GM18511 (cell line): ENCODE measurements around the gene PRICKLE2.

Source experiments
- ATAC-seq: cut with Tn5 transposase; IDR thresholded peaks from one replicate; pipeline ENCODE4 v1.9.1; 2021; ENCODE audit warnings: mild to moderate bottlenecking, moderate library complexity; ENCODE audit not compliant: unreplicated experiment

PRICKLE2 gene

DNA sequence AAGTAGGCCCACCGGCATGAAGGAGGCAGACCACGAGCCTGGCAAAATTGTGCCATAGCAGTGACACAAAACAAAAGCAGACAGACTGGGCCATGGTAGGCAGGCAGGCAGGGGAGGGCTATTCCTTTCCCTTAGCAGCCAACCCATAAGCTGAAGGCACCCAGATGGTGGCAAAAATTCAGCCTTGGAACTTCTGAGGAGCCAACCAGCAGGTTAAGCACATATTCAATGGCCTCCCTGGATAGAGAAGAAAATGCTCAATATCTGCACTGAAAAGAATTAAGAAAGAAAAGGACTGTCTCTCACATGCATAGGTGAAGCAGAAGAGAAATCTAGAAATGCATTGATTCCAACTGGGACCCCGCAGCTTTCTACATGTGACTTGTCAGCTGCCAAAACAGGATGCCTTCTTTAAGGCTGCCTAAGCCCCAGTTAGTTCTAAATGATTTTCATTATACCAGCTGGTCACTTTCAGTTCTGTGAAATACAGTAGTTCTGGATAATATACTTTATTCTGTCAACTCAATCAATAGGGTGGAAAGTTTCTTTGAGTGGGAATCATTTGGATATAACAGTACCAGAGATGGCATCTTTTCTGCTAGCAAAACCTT is 2.7 kb downstream of the PRICKLE2 start:
- ATAC-seq = no peak

DNA sequence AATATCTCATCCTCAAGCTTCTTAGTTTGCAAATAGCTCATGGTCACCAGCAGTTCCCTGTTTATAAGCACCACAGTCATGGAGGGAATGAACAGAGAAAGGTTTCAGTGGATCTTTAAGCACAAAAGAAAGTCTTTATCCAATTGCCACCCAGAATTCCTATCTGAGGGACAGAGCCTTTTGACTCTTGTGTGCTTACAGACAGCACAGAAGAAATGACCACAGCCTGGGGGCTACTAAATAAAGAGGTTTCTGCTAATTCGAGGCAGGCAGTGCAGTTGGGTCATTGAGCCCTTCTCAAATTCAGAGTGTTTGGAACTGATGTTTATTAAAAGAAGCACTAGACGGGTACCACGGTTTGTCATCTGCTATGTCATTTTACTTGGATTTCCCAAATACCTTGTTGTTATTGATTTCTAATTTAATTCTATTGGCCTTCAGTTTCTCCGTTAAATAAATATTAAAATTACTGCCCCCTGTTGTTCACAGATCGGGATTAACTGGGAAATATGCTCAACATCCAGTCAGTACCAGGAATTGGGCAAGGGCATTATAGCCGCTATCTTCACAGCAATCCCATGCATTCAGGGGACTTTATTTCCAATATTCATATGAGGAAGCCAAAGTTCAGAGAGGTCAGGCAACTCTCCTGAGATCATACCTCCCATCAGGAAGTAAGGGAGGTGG is 3.6 kb downstream of the PRICKLE2 start:
- no peak for ATAC-seq

DNA sequence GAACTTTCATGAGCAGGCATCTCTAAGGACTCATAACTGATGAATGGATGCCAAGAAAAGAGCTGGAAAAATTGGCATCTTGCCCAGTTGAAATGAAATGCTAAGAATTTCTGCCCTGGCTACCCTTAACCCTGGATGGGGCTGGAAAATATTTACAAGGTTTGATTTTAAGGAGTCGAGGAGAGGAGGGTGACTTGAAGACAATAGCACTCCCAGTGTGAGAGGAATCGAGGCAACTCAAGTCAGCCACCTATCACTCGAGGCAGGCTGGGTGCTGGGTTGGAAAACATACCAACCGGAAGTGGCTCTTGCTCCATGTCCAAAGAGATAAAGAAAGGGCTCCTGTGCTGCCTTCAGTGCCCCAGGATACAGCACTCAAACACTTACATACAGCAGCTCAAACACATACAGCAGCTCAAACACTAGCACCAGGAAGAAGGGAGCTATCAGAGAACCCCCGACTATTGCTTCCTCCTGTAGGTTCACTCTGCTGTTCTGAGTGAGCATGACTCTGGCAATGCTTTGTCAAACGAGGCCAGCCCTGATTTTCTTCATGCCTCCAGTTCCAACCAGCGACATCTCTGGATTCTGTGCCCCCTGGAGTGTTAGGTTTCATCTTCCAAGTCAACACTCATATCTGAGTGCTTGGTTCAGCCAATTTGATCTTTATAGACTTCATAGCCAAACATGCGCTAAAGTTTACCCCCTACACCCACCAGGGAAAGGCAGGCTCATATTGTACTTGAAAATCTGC is 4.9 kb downstream of the PRICKLE2 start:
- no peak for ATAC-seq

DNA sequence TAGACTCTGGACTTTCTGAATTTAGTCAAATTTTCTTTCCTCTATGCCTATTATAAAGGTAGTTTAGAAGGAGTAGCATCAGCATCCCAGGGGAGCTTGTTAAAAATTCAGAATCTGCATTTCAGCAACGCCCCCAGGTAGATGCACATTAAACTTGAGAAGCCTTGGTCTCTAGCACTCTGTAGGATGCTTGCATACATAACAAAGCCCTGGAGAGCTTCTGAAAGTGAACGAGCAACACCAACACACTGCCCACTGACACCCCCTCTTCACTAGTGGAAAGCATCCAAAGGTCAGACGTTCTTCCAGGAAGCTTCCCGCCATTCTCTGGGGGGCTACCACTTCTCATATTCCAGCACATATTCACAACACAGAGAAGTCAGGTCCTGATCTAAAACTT is 6.5 kb downstream of the PRICKLE2 start:
- ATAC-seq = no peak

DNA sequence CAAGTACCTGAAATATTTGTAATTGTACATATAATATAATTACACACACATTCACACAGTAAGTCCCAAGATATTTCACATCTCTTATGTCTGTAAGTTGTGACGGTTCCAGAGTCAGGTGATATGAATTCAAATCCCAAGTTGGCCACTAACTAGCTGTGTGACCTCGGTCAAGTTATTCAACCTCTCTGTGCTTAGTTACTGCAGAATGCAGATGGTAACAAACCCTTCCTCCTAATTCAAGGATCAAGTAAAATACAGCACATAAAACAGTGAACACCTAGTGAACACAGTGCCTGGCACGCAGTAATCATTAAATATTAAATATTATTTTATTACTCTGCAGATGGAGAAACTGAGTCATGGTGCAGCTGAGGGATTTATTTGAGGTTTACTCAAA is 6.9 kb downstream of the PRICKLE2 start:
- no peak for ATAC-seq

DNA sequence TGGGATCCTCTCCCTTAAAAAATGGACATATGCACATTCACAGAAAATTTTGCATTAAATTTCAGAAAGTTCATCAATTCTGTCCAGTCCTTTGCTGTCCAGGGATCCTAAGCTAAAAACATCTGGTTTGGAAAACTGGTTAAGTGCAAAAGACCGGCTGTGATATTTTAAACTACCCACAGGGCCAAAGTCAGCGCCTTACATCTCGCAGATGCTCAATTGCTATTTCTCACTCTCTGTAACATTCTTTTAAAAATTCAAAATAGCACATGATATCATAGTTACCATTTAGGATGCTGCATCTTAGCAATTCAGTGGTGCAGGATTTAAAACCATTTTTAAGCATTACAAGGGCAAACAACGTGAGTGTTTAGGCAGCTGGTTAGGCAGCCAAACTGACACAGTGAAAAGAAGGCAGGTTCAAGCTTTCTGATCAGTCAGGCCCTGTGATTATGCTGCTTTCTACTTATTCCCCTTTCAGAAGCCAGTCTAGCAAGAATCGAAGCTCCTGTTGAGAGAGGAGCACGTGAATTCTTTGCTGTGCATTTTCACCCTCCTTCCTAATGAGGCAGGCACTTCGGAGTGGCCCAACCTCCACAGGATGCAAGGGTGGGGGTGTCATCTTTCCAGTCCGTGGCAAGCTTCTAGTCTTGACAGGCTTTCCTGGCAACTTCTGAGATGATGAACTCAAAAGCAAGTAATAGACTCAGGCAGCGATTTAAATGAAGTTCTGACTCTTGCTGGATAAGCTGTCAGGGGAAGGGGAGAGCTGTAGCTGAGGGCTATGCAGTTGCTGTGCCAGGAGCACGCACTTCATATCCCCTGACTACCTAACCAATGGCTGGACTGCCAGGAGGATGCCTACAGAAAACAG is 8.8 kb downstream of the PRICKLE2 start:
- no peak for ATAC-seq

DNA sequence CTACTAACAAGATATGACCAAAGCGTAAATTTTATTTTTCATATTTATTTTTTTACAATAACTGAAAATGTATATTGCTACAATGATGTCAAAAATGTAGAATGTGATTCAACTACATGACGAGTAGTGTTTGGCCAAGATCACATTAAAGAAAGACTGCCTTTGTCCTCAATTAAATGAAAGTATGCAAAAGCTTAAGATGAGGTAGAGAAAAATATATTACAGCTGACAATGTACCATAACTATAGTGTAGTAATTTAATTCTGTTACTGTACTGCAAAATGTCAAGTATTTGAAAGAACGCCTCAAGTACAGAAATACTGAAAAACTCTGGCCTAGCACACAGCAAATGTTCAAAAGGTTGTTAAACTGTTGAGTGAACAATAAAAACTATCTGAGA is 9.7 kb downstream of the PRICKLE2 start:
- no peak for ATAC-seq

DNA sequence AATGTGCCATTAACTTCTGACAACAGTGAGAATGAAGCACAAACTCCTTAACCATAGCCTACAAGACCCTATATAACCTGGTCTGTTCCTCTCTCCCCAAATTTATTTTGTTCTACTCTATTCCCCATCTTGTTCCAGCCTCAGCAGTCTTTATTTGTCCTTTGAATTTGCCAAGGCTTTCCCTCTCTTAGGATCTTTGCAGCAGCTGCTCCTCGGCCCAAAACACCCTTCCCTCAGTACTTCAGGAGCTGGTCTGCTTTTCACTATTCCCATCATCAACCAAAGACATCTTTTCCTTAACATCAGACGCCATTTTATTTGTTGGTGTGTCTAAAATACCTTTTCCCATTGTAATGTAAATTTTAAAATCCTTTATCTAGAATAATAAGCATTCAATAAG is 10.2 kb downstream of the PRICKLE2 start:
- no peak for ATAC-seq

DNA sequence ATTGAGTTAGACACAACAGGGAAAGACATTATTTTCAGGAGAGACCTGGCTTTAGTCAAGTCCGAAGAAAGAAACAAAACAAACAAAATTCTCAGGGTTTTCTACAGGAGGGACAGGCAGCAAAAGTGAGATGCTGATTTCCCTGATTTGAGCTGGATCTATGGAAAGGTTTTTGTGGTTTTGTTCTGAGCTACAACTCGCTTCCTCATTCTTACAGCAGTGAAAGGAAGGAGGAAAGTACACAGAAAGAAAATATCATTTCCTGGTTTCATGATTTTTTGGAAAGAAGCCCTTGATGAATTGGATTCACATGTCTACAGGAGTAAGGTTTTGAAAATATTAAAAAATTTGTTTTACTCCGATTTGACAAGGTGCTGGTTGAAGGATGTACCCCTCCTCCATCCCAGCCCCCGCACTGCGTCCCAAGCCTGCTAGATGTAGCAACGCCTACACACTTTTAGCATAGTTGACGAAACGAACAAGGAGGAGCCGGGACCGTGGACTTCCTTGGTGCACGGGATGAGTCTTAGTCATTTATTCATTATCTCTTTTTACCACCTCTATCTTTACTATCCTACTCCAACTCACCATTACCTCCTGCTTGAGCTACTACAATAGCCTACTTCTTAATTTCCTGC is 10.8 kb downstream of the PRICKLE2 start:
- no peak for ATAC-seq

DNA sequence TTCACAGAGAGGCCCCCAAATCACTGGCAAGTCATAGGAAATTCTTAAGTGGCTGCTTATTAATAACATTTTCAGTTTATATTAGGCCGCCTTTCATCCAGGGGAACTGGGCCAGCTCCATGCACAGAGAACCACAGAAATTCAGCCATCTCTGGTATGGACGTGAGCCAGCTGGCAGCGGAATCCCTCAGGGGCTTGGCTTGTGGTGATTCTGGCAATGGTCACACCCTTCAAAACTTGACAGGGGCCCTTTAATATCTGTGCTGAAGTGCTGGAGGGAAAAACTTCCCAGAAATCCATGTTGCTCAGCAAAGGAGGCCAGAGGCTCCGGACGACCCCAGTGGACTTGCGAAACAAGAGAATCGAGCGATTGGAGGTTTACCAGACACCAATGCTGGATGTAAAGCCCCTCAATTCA is 11.3 kb downstream of the PRICKLE2 start:
- ATAC-seq = no peak

DNA sequence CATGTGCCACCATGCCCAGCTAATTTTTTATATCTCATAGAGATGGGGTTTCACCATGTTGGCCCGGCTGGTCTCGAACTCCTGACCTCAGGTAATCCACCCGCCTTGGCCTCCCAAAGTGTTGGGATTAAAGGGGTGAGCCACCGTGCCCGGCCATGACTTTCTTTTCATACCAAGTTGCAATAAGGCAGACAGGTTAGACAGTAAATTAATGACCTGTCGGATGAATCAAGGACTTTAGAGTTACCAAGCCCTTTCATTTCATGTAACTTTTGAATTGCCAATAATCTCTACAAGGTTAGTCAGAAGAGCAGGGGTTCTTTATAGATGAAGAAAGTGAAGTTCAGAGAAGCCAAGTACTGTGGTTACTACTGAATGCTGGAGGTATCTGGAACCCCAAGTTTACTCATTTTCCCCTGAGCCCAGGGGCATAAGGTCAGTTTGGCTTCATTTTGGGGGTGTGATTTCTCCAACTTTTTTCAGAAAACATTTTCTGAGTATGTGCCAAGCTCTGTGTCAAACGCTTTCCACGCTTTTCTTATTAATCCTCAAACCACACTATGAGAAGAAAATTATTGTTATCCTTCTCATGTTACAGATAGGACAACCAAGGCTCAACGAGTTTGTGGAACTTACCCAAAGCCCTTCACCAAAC is 11.9 kb downstream of the PRICKLE2 start:
- ATAC-seq = no peak

DNA sequence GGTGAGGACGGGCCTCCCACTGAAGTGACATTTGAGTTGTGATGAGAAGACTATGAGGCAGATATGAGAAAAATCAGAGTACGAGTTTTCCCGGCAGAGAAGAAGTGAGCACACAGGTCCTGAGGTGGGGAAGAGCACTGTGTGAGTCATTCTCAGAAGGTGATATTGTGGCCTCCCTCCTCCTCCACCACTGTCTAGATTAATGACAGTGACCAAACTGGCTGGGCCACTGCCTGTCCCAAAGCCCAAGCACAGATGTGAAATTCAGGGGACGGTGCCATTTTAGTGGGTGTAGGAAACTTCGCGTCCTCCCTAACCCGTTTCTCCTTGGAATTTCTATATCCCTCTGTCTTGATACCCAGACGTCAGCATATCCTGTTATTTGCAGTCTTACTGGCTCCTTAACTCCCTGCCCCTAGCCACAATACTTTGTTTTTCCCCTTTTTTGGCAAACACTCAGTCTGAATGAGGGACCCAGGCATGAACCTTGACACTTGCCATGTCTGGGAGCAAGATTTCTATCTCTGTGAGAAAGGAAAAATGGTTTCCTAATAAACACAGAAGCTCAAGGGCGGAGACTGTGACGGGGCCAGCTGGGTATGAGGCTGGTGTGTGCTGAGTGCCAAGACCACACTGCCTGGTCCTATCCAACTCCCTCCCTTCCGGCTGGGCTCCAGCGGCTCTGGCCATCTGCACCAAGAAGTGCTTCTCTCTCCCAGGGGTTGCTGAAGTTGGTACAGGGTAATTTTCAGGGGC is 15.2 kb downstream of the PRICKLE2 start:
- no peak for ATAC-seq

DNA sequence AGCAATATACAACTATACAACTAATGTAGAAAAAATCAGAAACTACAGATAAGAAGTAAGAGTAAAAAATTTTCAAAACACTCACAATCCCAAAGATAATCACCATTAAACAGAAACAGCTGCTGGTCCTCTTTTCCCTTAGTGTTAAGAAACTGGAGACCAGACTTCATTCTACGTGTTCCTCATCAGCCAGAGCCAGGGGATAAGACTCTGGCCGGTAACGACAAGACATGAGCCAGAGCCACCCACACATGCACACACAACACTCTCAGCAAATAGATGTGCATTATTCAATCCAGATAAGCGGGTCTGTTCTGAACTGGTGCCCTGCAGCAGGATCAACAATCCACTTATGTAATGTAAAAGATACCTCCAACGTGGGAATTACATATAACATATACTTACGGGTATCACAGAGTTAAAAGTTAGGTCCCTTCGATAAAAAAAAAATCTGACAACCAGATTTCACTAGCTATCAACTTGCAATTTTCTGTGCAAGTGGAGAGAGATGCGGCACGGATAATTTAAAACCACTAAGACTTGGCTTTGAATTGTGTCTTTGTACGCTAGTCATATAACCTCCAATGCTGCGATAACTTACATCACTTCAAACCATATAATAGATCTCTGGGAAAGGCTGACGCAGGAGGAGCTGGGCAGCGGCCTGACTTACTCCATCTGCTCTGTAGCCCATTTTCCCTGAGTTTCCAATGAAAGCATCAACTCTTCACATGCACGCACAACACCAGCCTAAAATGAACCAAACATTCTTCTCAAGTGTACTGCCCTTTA is 17.8 kb downstream of the PRICKLE2 start:
- no peak for ATAC-seq

DNA sequence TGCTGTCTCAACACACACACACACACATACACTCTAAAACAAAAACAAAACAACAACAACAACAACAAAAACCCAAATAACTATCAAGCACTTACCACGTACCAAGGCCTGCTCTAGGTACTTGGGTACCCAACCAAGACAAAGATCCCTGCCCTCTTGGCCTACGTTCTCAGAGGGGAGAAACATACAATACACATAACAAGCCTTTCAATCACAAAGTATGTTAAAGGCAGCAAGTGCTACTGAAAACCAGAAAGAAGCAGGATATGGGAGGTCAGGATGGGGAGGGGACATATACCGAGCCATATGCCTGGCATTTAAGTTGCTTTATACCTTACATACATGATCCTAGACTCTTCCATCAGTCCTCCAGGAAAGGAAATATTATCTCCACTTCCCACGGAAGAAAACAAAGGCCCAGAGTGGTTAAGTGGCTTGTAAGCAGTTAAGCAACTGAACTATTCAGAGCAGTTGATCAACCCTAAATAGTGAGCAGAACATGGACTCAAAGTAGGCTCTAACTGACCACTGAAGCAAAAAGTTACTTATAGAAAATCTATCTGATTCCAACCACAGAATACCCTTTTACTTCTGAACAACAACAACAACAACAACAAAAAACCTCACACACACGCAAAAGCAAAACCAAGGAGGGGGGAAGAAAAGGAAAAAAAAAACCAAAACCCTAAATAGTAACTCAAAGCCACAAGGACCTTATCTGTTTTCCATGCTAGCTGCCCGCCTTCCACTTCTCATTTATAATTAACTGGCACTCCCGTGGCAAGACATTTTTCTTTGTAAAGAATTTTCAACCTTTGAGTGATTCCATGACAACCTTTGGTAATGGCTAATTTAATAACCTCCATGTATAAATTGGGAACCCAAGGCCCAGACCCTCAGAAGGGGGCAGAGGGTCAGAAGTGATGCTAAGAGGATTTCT is 21.0 kb downstream of the PRICKLE2 start:
- no peak for ATAC-seq

DNA sequence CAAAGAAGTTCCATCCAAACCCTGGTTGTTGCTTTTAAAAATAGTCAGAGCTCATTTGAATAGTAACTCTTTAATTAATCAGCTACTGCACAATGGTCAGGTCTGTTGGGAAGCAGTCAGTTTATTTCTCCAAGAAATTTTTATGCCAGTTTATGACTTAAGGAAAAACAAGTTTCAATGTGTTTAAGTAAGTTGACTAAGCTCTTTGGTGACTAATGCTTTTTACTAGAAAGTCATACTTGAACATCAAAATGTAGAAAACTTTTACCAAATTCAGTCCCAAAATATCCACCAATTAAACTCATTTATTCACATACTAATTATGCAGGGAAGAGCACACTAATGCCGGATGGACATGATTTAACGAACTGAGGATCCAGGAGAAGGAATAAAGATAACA is 22.1 kb downstream of the PRICKLE2 start:
- ATAC-seq = no peak

DNA sequence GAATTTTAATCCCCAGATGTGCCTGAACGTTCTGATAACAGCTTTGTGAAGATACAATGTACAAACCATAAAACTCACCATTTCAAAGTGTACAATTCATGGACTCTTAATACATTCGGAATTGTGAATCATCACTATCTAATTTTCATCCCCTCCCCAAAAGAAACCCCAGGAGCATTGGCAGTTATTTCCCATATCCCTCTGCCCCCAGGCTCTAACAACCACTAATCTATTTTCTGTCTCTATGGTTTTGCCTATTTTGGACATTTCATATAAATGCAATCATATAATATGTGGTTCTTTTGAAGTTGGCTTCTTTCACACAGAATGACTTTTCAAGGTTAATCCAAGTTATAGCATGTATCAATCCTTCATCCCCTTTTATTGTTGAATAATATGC is 25.3 kb downstream of the PRICKLE2 start:
- ATAC-seq = no peak

DNA sequence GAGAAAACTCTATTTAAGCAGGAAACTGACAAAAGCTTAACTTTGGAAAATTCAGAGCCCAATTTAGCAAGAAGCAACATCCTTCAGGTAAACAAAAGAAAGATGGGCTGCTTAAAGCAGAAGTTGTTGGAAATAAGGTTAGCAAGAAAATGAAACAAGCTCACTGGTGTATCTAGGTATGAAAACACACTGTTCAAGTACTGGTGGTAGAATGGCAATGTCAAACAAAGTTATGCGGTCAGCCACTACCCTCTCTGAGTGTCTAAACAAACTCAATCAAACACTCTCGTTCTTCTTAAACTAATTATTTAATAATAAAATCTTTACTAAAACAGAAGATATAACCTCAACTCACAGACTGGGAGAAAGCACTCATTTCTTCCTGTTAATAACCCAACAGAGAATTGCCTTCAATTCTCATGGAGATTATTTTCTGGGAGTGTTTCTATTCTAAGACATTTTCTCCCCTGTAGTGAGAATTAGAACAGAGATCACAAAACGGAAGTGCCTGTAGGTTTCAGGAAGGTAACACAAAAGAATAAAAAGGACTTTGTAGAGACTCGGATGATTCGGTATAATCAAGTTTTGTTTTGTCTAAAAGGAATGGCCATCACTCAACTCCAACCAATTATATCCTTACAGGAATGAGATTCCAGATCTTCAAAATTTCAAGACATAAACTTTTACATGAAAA is 28.9 kb downstream of the PRICKLE2 start:
- ATAC-seq = no peak
